GM19455 (cell line): ENCODE results near the gene ASCL2.

Experiments
- ATAC-seq: cut with Tn5 transposase; IDR thresholded peaks from one replicate; pipeline ENCODE4 v1.9.1; 2021; ENCODE audit not compliant: unreplicated experiment

The ASCL2 gene, protein sequence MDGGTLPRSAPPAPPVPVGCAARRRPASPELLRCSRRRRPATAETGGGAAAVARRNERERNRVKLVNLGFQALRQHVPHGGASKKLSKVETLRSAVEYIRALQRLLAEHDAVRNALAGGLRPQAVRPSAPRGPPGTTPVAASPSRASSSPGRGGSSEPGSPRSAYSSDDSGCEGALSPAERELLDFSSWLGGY

DNA sequence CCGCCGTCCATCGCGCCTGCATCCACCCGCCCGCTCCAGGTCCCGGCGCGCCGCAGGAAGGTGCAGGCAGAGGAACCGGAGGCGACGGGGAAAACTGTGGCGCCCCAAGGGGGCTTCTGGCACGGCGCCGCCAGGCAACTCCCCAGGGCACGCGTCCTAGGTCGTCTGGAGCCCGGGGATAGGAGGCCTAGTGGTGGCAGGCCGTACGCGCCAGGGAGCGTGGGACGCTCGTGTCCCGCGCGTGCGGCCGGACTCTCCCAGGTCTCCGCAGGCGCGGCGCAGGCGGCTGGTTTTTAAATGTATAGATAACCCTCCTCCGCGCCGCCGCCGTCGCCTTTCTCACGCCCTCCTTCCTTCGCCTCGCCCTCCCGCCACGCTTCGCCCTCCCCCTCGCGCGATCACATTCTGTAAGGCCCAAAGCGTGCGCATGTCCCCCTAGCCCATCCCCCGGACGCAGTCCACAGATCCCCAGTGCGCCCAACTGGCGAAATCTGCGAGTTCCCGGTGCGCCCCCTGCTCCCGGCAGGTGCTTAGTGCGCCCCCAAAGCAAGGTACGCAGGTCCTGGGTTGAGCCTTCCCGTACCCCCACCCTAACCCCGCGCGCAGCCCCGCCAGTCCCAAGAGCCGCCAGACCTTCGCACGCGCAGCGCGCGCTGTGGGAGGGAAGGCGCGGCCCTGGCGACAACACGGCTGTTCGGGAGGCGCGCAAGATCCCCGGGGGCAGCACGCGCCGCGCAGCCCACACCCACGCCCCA, at the start of gene ASCL2:
TSS of gene ASCL2 (minus strand) at position 267 of the 755 bp plus-strand sequence. CDS start at position 11, 256 bp downstream.
- ATAC-seq = no peak

DNA sequence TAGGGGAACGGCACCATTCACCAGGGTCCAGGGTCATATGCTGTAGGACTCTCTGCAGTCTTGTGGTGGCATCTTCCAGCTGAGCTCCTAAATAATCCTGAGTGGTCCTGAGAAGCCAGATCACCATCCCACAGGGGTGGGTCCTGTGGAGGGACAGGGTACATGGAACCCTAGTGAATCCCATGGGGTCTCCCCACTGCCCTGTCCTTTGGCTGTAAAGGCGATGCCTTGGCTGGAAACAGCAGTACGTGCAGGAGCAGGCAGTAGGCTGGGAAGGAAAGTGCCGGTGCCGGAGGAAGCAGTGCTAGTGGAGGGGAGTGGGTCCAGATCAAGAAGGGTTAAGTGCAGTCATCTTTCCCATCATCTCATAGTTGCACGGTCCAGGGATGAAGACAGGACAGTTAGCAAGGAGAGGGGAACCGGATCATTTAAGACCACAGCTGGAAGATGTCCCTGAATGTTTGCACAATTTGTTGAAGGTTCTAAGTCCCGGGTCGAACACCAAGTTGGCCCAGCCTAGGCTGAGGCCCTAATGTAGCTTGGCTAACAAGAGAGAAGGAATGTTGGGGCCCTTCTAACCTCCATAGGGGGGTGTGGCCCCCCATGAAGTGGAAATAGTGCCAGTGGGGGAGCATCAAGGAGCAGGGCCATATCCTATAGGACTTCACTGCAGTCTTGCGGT, 49.5 kb upstream of the ASCL2 start:
- no peak for ATAC-seq

DNA sequence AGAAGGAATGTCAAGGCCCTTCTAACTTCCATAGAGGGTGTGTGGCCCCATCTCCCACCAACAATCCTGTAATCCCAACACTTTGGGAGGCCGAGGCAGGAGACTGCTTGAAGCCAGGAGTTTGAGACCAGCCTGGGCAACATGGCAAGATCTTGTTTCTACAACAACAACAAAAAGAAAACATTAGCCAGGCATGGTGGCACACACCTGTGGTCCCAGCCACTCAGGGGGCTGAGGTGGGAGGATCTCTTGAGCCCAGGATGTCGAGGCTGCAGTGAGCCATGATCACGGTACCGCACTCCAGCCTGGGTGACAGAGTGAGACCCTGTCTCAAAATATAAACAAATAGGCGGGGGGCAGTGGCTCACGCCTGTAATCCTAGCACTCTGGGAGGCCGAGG, 48.3 kb upstream of the ASCL2 start:
- ATAC-seq = no peak

DNA sequence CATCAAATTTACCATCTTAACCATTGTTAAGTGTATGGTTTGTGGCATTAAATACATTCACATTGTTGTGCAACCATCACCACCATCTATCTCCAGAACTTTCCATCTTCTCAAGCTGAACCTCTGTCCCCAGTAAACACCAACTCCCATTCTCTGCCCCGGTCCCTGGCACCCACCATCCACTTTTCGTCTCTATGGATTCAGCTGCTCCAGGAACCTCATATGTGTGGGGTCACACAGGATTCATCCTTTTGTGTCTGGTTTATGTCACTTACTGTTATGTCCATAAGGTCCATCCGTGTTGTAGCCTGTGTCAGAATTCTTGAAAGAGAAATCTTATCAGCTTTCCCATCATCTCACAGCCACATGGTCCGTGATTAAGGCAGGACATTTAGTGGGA, 47.7 kb upstream of the ASCL2 start:
- no peak for ATAC-seq

DNA sequence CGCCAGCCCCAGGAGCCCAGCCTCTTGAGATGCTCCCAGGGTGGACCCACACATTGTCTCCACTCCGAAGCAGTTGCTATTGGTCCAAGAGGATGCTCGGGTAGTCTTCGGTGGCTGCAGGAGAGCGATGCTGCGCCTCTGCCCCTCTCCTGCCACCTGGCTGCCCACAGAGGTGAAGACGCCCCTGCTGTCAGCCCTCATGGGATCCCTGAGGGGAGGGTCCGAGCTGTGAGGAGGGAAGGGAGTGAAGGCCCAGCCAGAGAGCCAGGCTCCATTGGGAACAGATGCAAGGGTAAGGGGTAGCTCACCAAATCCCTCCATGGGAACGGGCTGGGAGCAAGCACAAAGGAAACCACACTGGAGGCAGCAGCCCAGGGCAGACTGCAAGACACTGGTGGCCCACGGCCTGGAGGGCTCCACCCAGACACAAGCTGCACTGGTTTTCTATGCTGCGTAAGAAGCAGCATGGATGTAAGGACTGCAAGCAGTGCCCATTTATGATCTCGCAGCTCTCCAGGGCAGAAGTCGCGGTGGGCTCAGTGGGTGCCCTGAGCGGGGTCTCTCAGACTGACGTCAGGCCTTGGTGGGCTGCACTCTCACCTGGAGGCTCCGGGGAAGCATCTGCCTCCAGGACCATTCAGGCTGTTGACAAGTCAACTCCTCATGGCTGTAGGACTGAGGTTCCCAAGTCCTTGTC, 47.1 kb upstream of the ASCL2 start:
- no peak for ATAC-seq

DNA sequence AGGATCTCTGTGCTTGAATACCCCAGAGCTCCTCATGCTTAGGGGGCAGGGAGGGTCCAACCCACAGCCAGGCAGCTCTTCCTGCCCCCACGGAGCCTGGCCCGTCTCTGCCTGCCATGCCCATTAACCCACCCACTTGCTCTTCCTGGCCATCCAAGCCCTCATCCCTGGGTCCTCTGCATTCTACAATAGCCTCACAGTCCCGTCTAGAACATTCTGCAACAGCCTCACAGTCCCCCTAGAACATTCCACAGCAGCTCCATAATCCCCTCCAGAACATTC, 46.5 kb upstream of the ASCL2 start:
- no peak for ATAC-seq

DNA sequence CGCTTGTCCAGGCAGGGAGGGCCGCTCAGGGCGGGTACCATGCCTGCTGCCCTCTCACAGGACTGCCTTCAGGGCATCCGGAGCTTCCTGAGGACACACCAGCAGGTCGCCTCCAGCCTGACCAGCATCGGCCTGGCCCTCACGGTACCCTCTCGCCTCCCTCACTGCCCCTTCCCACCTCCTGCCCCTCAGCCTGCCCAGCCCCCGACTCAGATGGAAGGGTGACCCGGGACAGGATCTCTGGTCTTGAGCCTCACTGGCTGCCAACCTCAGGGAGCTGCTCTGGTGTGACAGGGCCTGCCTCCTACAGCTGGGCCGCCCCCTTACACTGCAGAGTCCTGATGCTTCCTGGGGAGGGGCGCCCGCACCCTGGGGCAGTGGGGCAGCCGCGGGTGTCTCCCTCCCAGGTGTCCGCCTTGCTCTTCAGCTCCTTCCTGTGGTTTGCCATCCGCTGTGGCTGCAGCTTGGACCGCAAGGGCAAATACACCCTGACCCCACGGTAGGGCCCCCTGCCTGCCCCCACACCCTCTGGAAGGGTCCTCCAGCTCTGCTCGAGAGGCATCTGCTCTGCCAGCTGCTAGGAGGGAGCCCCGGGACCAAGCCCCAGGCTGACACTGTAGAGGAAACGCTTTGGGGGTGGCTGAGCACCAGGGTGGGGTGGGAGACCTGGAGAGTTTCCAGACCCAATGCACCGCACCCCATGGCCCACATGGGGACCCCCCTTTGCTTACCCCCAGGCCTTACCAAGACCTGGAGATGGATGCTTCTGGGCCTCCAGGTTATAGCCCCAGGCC, 46.0 kb upstream of the ASCL2 start:
- no peak for ATAC-seq

DNA sequence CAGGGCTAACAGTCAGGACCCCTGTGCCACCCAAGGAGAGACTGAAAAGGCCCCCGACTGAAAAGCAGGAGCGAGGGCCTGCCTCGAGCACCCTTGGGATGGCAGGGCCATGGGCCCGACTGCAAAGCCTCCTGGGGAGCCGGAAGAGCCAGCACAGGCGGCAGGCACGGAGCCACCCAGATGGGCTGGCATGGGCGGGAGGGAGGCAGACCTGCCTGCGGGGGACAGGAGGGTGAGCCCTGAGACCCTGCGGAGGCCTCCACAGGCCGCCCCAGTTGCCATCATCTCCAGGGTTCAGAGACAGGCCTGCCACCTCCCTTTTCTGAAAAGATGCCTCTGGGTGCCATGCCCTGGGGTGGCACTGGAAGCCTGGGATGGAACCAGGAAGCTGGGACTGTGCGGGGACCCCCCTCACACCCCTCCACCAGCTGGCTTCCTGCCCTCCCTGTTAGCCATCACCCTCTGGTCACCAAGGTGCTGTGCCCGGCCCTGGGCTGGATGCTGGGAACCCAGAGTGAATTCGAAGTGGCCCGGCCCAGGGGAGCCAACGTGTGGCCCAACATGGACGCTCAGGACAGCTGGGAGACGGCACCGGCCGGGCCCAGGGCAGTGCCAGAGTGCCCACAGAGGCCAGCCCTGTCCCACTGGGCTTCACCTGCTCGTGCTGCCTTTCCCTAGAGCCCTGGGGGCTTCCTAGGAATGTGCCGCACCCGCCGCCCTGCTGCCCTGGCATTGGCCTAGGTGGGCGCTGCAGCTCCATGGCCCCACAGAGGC, 45.2 kb upstream of the ASCL2 start:
- ATAC-seq = no peak

DNA sequence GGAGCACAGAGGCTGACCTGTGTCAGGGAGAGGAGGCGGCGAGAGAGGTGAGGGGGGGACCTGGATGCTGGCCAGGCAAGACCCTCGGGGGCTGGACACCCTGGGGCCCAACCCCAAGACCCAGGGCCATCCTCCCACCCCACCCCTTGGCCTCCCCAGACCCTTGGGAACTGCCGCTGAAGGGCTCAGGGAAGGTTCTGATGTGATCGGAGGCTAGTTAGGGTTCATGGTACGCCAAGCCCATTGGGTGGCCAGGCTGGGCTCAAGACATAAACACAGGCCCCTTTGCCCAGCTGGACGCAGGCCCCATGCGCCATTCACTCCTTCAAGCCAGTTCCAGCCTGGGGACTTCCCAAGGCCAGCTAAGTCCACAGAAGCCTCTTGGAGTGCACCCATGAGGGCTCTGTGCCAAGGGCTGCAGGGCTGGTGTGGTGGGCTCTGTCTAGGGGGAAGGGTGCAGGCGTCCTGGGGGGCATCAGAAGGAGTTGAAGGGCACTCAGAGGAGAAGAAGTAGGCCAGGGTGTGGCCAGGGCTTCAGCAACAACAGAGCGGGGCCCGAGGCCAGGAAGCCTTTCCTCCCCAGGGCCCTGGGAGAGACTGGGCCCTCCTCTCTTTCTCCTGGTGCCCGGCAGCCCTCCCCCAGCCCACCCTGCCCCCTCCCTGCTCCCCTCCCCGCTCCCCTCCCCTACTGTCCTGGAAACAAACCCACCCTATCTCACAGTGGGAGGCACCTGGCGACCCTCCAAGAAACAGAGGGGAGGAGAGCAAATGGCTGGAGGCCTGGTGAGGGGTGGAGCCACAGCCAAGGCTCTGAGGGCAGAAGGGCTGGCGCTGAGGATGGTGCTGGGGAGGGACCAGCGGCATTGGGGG, 44.4 kb upstream of the ASCL2 start:
- ATAC-seq = no peak

DNA sequence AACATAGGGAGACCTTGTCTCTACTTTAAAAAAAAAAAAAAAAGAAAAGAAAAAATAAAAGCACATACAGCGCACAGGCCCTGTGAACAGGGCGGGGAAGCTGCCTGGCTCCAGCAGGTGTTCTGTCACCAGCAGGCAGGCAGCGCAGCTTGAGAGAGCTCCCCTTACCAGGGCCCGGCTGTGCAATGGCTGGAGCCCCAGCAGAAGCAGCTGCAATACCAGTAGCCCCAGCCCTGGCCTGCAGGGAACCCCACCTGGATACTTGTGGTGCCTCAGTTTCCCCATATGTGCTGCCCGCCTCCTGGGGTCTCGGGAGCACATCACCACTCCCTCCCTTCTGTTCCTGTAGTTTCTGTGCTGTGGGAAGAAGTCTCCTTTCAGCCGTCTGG, 43.7 kb upstream of the ASCL2 start:
- no peak for ATAC-seq

DNA sequence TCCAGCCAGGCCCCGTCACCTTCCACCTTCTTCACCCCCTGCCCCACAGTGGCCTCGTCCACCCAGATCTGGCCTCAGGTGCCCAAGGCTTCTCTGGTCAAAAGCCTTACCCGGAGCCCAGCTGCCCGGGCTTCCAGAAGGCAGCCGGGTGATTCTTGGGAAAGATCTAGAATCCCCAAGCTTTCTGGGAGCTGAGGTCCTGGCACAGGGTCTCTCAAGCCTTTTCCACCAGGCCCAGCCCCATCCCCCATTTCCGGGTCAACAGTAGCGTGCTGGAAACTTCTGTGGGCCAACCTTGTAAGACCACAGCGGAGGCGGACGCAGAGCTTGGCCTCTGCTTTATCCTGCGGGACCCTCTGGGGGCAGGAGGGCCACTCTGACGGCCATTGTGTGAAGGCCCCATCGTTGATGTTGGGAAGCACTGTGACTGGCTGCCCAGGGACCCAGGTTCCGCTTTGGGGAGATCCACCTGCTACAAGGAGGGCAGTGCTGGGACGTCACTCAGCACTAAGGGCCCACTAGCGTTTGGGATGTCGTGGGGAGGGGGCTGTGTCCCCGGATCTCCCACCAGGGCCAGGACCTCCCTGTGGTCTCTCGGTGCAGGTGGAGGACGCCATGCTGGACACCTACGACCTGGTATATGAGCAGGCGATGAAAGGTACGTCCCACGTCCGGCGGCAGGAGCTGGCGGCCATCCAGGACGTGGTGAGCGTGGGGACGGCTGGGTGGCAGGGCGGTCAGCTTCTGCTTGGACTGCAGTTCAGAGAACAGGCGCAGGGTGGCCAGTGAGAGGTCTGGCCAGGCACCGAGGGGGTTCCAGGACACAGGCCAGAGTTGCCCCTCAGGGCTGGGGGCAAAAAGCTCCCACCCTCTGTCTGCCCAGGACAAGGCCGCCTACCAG, 42.9 kb upstream of the ASCL2 start:
- no peak for ATAC-seq

DNA sequence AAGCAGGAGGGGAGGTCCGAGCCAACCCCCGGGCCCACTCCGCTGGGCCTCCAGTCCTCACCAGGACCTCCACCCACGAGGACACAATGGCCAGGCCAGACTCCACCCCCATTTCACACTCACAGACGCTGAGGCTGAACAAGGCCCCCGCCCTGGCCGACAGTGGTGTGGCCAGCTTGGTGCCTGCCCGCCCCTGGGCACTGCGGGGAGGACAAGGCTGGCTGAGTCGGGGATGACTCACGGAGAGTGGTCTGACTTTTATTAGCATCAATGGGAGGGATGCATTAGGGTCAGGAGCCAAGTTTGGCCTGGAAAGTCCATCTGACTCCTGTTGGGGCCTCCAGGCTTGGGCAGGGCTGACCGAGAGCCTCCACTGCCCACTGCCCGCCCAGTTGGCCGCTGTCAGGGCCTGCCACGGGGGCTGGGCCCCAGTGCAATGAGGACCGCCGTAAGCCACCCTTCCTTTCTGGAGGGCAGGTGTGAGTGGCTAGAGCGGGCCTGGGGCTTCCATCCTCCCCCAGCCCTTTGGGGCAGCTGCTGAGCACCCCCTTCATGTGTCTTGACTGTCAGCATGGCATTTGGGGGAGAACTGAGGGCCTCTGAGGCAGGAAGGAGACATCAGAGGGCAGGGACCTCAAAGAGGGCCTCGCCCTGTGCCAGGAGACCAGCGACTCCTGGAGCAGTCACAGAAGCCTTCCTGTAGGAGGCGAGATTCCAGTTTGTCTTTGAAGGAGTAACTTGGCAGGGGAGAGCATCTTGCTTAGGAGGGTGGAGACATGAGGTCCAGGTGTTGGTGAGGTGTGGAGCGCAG, 42.0 kb upstream of the ASCL2 start:
- no peak for ATAC-seq

DNA sequence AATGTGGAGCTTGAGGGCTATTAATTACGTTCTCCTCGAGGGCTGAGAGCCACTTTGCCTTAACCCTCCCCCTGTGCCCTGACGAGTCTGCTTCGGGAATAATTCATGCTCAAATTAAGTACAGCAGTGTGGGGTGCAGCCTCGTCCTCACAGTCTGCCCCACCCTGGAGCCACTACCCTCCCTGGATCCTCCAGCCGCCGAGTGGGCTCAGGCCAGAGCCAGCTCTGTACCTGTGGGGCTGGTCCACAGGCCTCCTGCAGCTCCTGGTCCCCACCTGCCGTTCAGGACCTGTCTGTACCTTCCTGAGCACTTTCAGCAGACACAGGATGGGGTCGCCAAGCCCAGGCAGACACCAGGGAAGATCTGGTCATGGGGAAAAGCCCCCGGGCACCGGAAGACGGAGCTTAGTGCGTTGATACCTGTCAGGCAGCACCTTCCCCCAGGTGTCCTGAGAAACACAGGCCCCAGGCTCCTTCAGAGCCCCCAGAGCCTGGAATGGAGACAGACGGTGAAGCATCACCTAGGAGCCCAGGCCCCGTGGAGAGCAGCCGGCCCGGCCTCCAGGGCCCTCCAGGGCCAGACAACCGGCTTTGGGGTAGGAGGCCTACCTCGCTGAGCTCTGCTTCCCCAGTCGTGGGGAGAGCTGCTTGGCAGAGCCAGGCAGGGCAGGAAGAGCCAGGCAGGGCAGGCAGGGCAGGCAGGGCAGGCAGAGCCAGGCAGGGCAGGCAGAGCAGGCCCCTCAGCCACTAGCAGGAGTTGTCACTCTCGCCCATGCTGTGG, 41.2 kb upstream of the ASCL2 start:
- no peak for ATAC-seq

DNA sequence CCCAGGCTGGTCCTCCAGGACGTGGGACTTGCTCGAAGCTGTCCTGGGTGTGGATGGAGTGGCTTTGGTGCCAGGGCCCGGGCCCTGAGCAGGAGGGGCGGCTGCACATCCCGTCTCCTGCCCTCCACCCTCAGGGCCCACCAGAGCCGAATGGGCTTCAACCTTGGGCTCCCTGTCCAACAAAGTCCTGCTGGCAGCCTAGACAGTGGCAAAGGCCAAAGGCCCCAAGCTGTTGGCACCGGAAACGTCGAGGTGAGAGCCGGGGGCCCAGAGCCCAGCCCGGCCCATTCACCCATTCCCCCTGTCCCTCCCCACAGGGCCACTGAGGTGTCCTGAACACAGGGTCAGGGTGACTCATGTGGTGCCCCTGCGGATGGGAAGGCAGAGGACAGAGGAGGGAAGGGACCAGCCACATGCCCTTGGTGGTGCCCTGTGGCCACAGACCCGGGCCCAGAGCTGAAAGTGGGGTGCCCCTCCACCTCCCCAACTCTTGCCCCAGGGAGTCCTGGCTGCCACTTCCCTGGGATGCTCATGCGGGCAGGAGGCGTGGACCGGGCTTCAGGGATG, 40.5 kb upstream of the ASCL2 start:
- no peak for ATAC-seq

DNA sequence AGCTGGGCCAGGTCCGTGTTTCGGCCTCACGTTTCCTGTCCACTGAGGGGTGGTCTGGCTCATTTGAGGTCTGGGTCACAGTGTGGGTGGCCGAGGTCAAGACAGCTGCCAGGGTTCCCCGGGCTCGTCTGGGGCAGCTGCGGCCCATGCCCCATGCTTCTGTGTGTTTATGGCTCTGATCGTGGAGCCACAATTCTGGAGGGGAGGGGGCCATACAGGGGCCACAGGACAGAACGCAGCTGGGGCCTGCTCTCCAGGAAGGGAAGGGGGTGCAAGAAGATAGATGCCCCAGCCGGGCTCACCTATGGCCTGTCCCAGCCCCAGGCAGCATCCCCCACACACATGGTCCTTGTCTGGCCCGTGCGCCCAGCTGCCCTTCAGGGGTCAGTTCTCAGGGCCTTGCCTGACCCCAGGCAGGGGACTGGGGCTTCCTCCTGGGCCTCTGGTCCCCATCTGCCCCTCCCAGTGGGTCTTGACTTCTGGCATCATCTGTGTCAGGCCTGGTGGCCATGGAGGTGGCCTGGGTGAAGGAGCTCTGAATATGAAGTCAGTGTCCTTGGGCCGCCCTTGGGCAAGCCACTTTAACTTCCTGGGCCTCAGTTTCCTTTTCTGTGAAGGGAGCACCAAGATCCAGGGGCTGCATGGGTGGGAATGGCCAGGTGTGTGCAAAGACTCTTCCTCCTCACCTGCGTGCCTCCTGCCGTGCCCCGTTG, 39.8 kb upstream of the ASCL2 start:
- no peak for ATAC-seq
